CD4-positive, alpha-beta T cell (primary cell): ENCODE data around the gene ELF2. TPM values are rescaled to one million over a fixed set of nuclear protein-coding genes. Genes with fewer than 3 reads are reported as not detected.
A peak's percentile ranks its signal among the peaks of the same experiment; 100 is the strongest.
"Not testable (repeated sequence)": the region's sequence is repeated elsewhere in the genome, so short reads cannot be mapped to it uniquely, and the experiment has no call there.

Source experiments
- ATAC-seq: fragments of 200-7000 bp; cut with Tn5 transposase; one replicate; pipeline ENCODE4 v1.10.0; 2022; ENCODE audit warnings: mild to moderate bottlenecking; ENCODE audit not compliant: poor library complexity
- CTCF ChIA-PET: fragments of 350-600 bp; sonication (Branson Sonifier 250); formaldehyde crosslinking; loops from one replicate; lab custom pipeline; 2021; ENCODE audit warnings: antibody characterized with exemption, inconsistent platforms; lab: Charles Lee
- POLR2A ChIA-PET: fragments of 350-600 bp; sonication (Branson Sonifier 250); formaldehyde crosslinking; loops from one replicate; lab custom pipeline; 2021; ENCODE audit warnings: antibody characterized with exemption, inconsistent platforms; lab: Charles Lee
- DNase-seq, 14 experiments: peaks; one replicate each; pipeline ENCODE4 v3.0.0-alpha.2; 2013 to 2020; ENCODE audit warnings: mixed read lengths in 2 of 14
- H3K27ac ChIP-seq, 2 donors: one replicate each; pipeline versions ENCODE4 v1.5.1 to v1.7.0; 2013; ENCODE audit warnings: low read length in 2 of 2, low read depth in 1 of 2, mild to moderate bottlenecking in 1 of 2
- H3K27me3 ChIP-seq, 2 experiments: 1 replicate in 1 of 2; 2 replicates in 1 of 2; pipeline versions ENCODE4 v1.6.1 to v1.7.0; 2013; ENCODE audit warnings: low read length in 2 of 2, control low read depth in 1 of 2, mild to moderate bottlenecking in 1 of 2, moderate library complexity in 1 of 2; ENCODE audit not compliant: insufficient read depth in 2 of 2, control insufficient read depth in 1 of 2
- H3K36me3 ChIP-seq: one replicate; pipeline ENCODE4 v1.6.1; 2013; ENCODE audit warnings: low read length, control low read depth; ENCODE audit not compliant: insufficient read depth
- H3K4me1 ChIP-seq: one replicate; pipeline ENCODE4 v1.6.1; 2013; ENCODE audit warnings: low read length, control low read depth; ENCODE audit not compliant: insufficient read depth
- H3K4me3 ChIP-seq: one replicate; pipeline ENCODE4 v1.5.1; 2013; ENCODE audit warnings: mild to moderate bottlenecking, low read length, moderate library complexity
- H3K9me3 ChIP-seq, 2 experiments: 1 replicate in 1 of 2; 2 replicates in 1 of 2; pipeline versions ENCODE4 v1.6.1 to v1.7.0; 2013; ENCODE audit warnings: low read length in 2 of 2, mild to moderate bottlenecking in 2 of 2, control low read depth in 1 of 2, moderate library complexity in 1 of 2; ENCODE audit not compliant: control insufficient read depth in 1 of 2, insufficient read depth in 1 of 2
- H3K27ac Mint-ChIP-seq: one replicate; pipeline ENCODE4 v1.8.0; 2020; ENCODE audit warnings: mixed read lengths
- H3K27me3 Mint-ChIP-seq: one replicate; pipeline ENCODE4 v1.8.0; 2021; ENCODE audit warnings: mixed read lengths
- H3K36me3 Mint-ChIP-seq: one replicate; pipeline ENCODE4 v1.8.0; 2021; ENCODE audit warnings: low read depth, mixed read lengths
- H3K4me1 Mint-ChIP-seq: one replicate; pipeline ENCODE4 v1.8.0; 2021; ENCODE audit warnings: low read depth, mixed read lengths
- H3K4me3 Mint-ChIP-seq: one replicate; pipeline ENCODE4 v1.8.0; 2020; ENCODE audit warnings: mild to moderate bottlenecking, mixed read lengths
- H3K9me3 Mint-ChIP-seq: one replicate; pipeline ENCODE4 v1.8.0; 2020; ENCODE audit warnings: mixed read lengths
- intact Hi-C, 2 experiments: fragments of 100-400 bp; cut with DNase I in 1 of 2; cut with micrococcal nuclease in 1 of 2; formaldehyde crosslinking; loops; one replicate each; pipeline versions ENCODE4 v1.15.1 to v1.9.0; 2023 to 2025; cut with DNase I, micrococcal nuclease
- total RNA-seq, 174 experiments: library from RNA in 2 of 174; stranded (reverse) in 2 of 174; gene quantifications; one replicate each; pipeline ENCODE4 v1.2.3 and lab custom pipeline; 2021 to 2026
- TF ChIP-seq, protein P1 (sequence below): fragments of 200-600 bp; IDR thresholded peaks from one replicate; pipeline ENCODE4 v1.8.0; 2022; ENCODE audit warnings: antibody characterized with exemption, mild to moderate bottlenecking

Gene ELF2
- total RNA-seq, 2 experiments from 2014 or later = 83.3 to 84.1 TPM

DNA sequence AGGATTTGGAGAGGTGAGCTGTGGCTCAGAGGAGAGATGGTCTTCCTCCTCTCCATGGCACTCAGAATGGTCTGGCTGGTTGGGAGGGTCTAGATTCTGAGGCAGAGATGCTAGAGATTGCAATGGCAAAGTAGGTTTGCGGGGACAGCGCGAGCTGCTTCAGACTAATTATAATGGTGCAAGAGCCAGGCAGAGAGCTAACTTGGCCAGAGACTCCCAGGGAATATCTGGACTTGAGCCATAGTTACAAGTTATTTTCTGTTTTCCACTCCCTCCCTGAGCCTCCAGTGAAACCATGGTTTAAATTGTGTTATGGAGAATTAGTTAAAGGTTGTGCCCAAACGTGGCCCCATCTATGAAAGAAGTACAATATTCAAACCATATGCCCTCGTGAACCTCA is 44.7 kb upstream of the ELF2 start:
- Histone ChIP-seq H3K4me1 (no peaks in the 10 kb centered on the region), H3K36me3 (no peaks in the 10 kb centered on the region), H3K9me3 (no peaks in the 10 kb centered on the region), H3K27me3 (no peaks in the 10 kb centered on the region), H3K27ac (no peak overlapping the region), H3K4me3 (no peak overlapping the region)
- no peak overlapping the region for H3K4me3 Mint-ChIP-seq
- no peaks in the 10 kb centered on the region for H3K36me3 Mint-ChIP-seq
- POLR2A ChIA-PET = no interaction called here
- no peaks in the 10 kb centered on the region for H3K27me3 Mint-ChIP-seq
- no peak overlapping the region for H3K27ac Mint-ChIP-seq
- CTCF ChIA-PET = no interaction called here
- H3K4me1 Mint-ChIP-seq = no peaks in the 10 kb centered on the region
- DNase-seq = no peak
- TF ChIP-seq, protein P1, sequence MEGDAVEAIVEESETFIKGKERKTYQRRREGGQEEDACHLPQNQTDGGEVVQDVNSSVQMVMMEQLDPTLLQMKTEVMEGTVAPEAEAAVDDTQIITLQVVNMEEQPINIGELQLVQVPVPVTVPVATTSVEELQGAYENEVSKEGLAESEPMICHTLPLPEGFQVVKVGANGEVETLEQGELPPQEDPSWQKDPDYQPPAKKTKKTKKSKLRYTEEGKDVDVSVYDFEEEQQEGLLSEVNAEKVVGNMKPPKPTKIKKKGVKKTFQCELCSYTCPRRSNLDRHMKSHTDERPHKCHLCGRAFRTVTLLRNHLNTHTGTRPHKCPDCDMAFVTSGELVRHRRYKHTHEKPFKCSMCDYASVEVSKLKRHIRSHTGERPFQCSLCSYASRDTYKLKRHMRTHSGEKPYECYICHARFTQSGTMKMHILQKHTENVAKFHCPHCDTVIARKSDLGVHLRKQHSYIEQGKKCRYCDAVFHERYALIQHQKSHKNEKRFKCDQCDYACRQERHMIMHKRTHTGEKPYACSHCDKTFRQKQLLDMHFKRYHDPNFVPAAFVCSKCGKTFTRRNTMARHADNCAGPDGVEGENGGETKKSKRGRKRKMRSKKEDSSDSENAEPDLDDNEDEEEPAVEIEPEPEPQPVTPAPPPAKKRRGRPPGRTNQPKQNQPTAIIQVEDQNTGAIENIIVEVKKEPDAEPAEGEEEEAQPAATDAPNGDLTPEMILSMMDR = no peak
- intact Hi-C loops = loop anchor here in 1 of 2 experiments (10.0 kb wide), 1 partner anchor 313 kb away; no protein-coding TSS in a partner anchor
- no peaks in the 10 kb centered on the region for H3K9me3 Mint-ChIP-seq
- no peak for ATAC-seq

DNA sequence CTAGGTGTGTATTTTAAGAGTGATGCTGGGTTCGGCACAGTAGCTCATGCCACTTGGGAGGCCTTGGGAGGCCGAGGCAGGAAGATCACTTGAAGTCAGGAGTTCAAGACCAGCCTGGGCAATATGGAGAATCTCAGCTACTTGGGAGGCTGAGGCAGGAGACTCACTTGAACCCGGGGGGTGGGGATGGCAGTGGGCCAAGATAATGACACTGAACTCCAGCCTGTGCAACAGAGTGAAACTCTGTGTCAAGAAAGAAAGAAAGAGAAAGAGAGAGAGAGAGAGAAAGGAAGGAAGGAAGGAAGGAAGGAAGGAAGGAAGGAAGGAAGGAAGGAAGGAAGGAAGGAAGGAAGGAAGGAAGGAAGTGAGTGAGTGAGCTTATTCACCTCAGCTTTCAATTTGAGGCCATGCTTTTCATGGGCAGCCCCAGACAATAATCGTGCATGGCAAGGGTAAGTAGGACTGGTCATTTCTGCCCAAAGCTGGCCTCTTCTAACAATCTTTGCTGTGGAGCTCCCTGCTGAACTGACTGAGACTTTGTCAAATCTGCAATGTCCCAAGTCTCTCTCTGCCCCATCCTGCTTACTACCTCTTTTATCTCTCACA is 42.5 kb upstream of the ELF2 start:
- Mint-ChIP-seq H3K4me3 (no peak overlapping the region), H3K9me3 (no peaks in the 10 kb centered on the region), H3K27me3 (no peaks in the 10 kb centered on the region), H3K36me3 (no peaks in the 10 kb centered on the region), H3K4me1 (no peaks in the 10 kb centered on the region), H3K27ac (no peak overlapping the region)
- TF ChIP-seq, protein P1 = no peak
- ChIA-PET POLR2A (no interaction called here), CTCF (no interaction called here)
- Histone ChIP-seq H3K27ac (no peak overlapping the region), H3K27me3 (no peaks in the 10 kb centered on the region), H3K36me3 (no peaks in the 10 kb centered on the region), H3K9me3 (no peaks in the 10 kb centered on the region), H3K4me1 (no peaks in the 10 kb centered on the region), H3K4me3 (no peak overlapping the region)
- intact Hi-C loops = loop anchor here in 1 of 2 experiments (10.0 kb wide), 1 partner anchor 315 kb away; no protein-coding TSS in a partner anchor
- DNase-seq = no peak
- no peak for ATAC-seq

GRCh38 chr4:139214039-139214534 is 37.1 kb upstream of the ELF2 start:
- no peak for ATAC-seq
- H3K27me3 ChIP-seq = no peaks in the 10 kb centered on the region
- H3K9me3 ChIP-seq = no peaks in the 10 kb centered on the region
- no peak overlapping the region for H3K4me3 ChIP-seq
- H3K36me3 Mint-ChIP-seq = no peaks in the 10 kb centered on the region
- CTCF ChIA-PET = interaction anchor here (0.7 kb wide), 1 partner anchor 248 kb away, joined by 3 read pairs; no protein-coding TSS in a partner anchor
- no peak overlapping the region for H3K27ac Mint-ChIP-seq
- intact Hi-C loops = no loop called here
- DNase-seq = peak in 3 of 14 experiments; percentile 21 to 57 (median 53)
- TF ChIP-seq, protein P1 = no peak
- no peak overlapping the region for H3K4me3 Mint-ChIP-seq
- H3K9me3 Mint-ChIP-seq = no peaks in the 10 kb centered on the region
- H3K27me3 Mint-ChIP-seq = no peaks in the 10 kb centered on the region
- no peaks in the 10 kb centered on the region for H3K36me3 ChIP-seq
- no peaks in the 10 kb centered on the region for H3K4me1 ChIP-seq
- peaks cover 8% of the 10 kb centered on the region for H3K4me1 Mint-ChIP-seq
- no peak overlapping the region for H3K27ac ChIP-seq
- POLR2A ChIA-PET = no interaction called here

- not testable (repeated sequence) for H3K4me3 Mint-ChIP-seq
Observed at GRCh38 chr4:139213633-139214032, 36.6 kb upstream of the ELF2 start.

More at GRCh38 chr4:139213633-139214032, 36.6 kb upstream of the ELF2 start:
- CTCF ChIA-PET = interaction anchor here (0.7 kb wide), 1 partner anchor 247 kb away, joined by 3 read pairs; no protein-coding TSS in a partner anchor
- H3K9me3 ChIP-seq, H3K27me3 ChIP-seq, H3K4me1 Mint-ChIP-seq, H3K27ac Mint-ChIP-seq, H3K9me3 Mint-ChIP-seq, DNase-seq, ATAC-seq, POLR2A ChIA-PET, H3K4me1 ChIP-seq, H3K4me3 ChIP-seq, H3K36me3 ChIP-seq, H3K36me3 Mint-ChIP-seq, H3K27me3 Mint-ChIP-seq, intact Hi-C loops, H3K27ac ChIP-seq: not testable (repeated sequence)
